ENCODE data around the gene WDR27. TPM values are rescaled to one million over a fixed set of nuclear protein-coding genes. Genes with fewer than 3 reads are reported as not detected.

Gene WDR27
- polyA plus RNA-seq, 1 donor from 2014 or later = 35.8 TPM

GRCh38 chr6:169621311-169621710 is 80.5 kb downstream of the WDR27 start:
- Histone ChIP-seq H3K9me2 (ENCODE audit: insufficient read depth, low read length) (no peaks in the 10 kb centered on the region), H3K4me3 (ENCODE audit: low read length) (no peak overlapping the region), H3K79me2 (replicated peaks; ENCODE audit: insufficient read depth, low read length) (no peaks in the 10 kb centered on the region), H4K20me1 (ENCODE audit: insufficient read depth) (no peaks in the 10 kb centered on the region), H3K4me2 (ENCODE audit: low read length) (no peak overlapping the region), H3K9me3 (ENCODE audit: low read length) (no peaks in the 10 kb centered on the region), H3K36me3 (ENCODE audit: insufficient read depth, low read length) (no peaks in the 10 kb centered on the region), H3K27ac (ENCODE audit: low read length) (no peak overlapping the region), H2AFZ (ENCODE audit: low read depth, low read length) (no peak overlapping the region), H3F3A (ENCODE audit: insufficient read depth, low read length, poor library complexity, severe bottlenecking) (no peaks in the 10 kb centered on the region), H3K9ac (ENCODE audit: low read length) (no peak overlapping the region), H3K27me3 (ENCODE audit: insufficient read depth, low read depth, low read length) (no peaks in the 10 kb centered on the region)
- TF ChIP-seq POLR2AphosphoS5 (IDR thresholded peaks at IDR 0.05) = no peak
- TF ChIP-seq CTCF (IDR thresholded peaks at IDR 0.05; ENCODE audit: poor library complexity, severe bottlenecking) = no peak
- TF ChIP-seq MXI1 (conservative IDR thresholded peaks at IDR 0.05; ENCODE audit: poor library complexity, severe bottlenecking) = no peak
- TF ChIP-seq TAF1 (IDR thresholded peaks at IDR 0.05; ENCODE audit: low read depth) = no peak
- no peak for TF ChIP-seq REST (IDR thresholded peaks at IDR 0.05; ENCODE audit: borderline replicate concordance)
- TF ChIP-seq EZH2 (IDR thresholded peaks at IDR 0.05; ENCODE audit: borderline replicate concordance, insufficient read depth, low read length, poor library complexity, severe bottlenecking) = no peak

- no peak overlapping the region for H3K4me2 ChIP-seq (ENCODE audit: low read length)
- H3K9ac ChIP-seq (ENCODE audit: low read length) = no peak overlapping the region
- H3K27ac ChIP-seq (ENCODE audit: low read length) = no peak overlapping the region
These were observed 81.4 kb downstream of the WDR27 start for GRCh38 chr6:169620171-169621130.

More at GRCh38 chr6:169620171-169621130, 81.4 kb downstream of the WDR27 start:
- TF ChIP-seq SMC3 (conservative IDR thresholded peaks at IDR 0.05; ENCODE audit: poor library complexity) (no peak), CTCF (IDR thresholded peaks at IDR 0.05; ENCODE audit: poor library complexity, severe bottlenecking) (no peak), POLR2AphosphoS5 (IDR thresholded peaks at IDR 0.05) (no peak), REST (IDR thresholded peaks at IDR 0.05; ENCODE audit: borderline replicate concordance) (no peak)
- Histone ChIP-seq H2AFZ (ENCODE audit: low read depth, low read length) (no peak overlapping the region), H3K9me3 (ENCODE audit: low read length) (no peaks in the 10 kb centered on the region), H3K27me3 (ENCODE audit: insufficient read depth, low read depth, low read length) (no peaks in the 10 kb centered on the region), H3K79me2 (replicated peaks; ENCODE audit: insufficient read depth, low read length) (no peaks in the 10 kb centered on the region), H3K4me3 (ENCODE audit: low read length) (no peak overlapping the region), H3K9me2 (ENCODE audit: insufficient read depth, low read length) (no peaks in the 10 kb centered on the region), H3F3A (ENCODE audit: insufficient read depth, low read length, poor library complexity, severe bottlenecking) (no peaks in the 10 kb centered on the region), H4K20me1 (ENCODE audit: insufficient read depth) (no peaks in the 10 kb centered on the region), H3K36me3 (ENCODE audit: insufficient read depth, low read length) (no peaks in the 10 kb centered on the region)

Measured in neural cell (in vitro differentiated cells).